Kidney (tissue), 14 donors: ENCODE results near the gene TCP11. TPM values are rescaled to one million over a fixed set of nuclear protein-coding genes. Genes with fewer than 3 reads are reported as not detected.
A peak's percentile ranks its signal among the peaks of the same experiment; 100 is the strongest.
"Not testable (repeated sequence)": the region's sequence is repeated elsewhere in the genome, so short reads cannot be mapped to it uniquely, and the experiment has no call there.

Experiments
- DNase-seq, 5 donors: peaks; one replicate each; pipeline ENCODE4 v3.0.0-alpha.2; 2013 to 2020
- FAIRE-seq: peaks from 2 replicates; lab custom pipeline; 2012; peaks lifted over from hg19 to GRCh38; lab: Jason Lieb, UNC
- H3K27ac ChIP-seq, 2 donors: one replicate each; pipeline ENCODE4 v1.7.0; 2013; ENCODE audit warnings: low read depth in 2 of 2, low read length in 2 of 2, inconsistent platforms in 1 of 2
- H3K27me3 ChIP-seq: one replicate; pipeline ENCODE4 v1.7.1; 2013; ENCODE audit warnings: low read length, inconsistent platforms; ENCODE audit not compliant: control insufficient read depth, insufficient read depth
- H3K36me3 ChIP-seq, 3 donors: one replicate each; pipeline versions ENCODE4 v1.7.0 to v1.7.1; 2013; ENCODE audit warnings: low read length in 3 of 3, control low read depth in 1 of 3, inconsistent platforms in 1 of 3; ENCODE audit not compliant: insufficient read depth in 3 of 3, control insufficient read depth in 2 of 3
- H3K4me1 ChIP-seq, 3 donors: one replicate each; pipeline versions ENCODE4 v1.7.0 to v1.7.1; 2013; ENCODE audit warnings: low read length in 3 of 3, inconsistent platforms in 1 of 3, low read depth in 1 of 3; ENCODE audit not compliant: control insufficient read depth in 2 of 3, insufficient read depth in 2 of 3
- H3K4me3 ChIP-seq, 3 donors: one replicate each; pipeline versions ENCODE4 v1.7.0 to v1.8.1; 2013; ENCODE audit warnings: low read length in 3 of 3, control low read depth in 1 of 3, inconsistent platforms in 1 of 3
- H3K9ac ChIP-seq, 3 donors: one replicate each; pipeline versions ENCODE4 v1.7.0 to v1.7.1; 2013; ENCODE audit warnings: low read length in 3 of 3, control low read depth in 1 of 3, inconsistent platforms in 1 of 3
- H3K9me3 ChIP-seq, 3 donors: one replicate each; pipeline versions ENCODE4 v1.7.0 to v1.7.1; 2013; ENCODE audit warnings: low read length in 3 of 3, control low read depth in 1 of 3, inconsistent platforms in 1 of 3; ENCODE audit not compliant: control insufficient read depth in 2 of 3, insufficient read depth in 1 of 3
- CTCF ChIP-seq: IDR thresholded peaks from 3 replicates; pipeline ENCODE4 v1.5.1; 2012; ENCODE audit warnings: mild to moderate bottlenecking, moderate library complexity, borderline replicate concordance; ENCODE audit not compliant: insufficient read depth; ENCODE audit errors: extremely low read depth
- intact Hi-C: fragments of 100-400 bp; cut with DNase I; formaldehyde crosslinking; loops from one replicate; pipeline ENCODE4 v1.11.1; 2022
- polyA plus RNA-seq: library from polyadenylated mRNA; stranded (reverse); fragments of 350-450 nt; fragmentation: Illumina TruSeq; extraction: RNeasy Lipid Tissue Mini Kit (QIAGEN cat#74804); gene quantifications from one replicate; pipeline ENCODE4 v1.2.3, GENCODE V29; 2014; ENCODE audit warnings: low read depth, low replicate concordance; ENCODE audit not compliant: insufficient read depth
- total RNA-seq: library from RNA; stranded (reverse); fragmentation: NEBNext Ultra II Directional; extraction: Animal tissue kit (Norgen Biotek cat#: 25700); gene quantifications from one replicate; pipeline ENCODE4 v1.2.1, GENCODE V29; 2021
- donor health status: control.
- donor health status: control.
- donor health status: control.
- donor health status: control.
- donor health status: control.
- donor health status: DM: yes; HTN: yes; CAD: no.
- donor health status: Normal renal cell carcinoma (clear cell type).

Gene TCP11
- total and polyA plus RNA-seq, 2 donors from 2014 or later, result 0.41 to 0.50 TPM

- intact Hi-C loops, FAIRE-seq: not testable (repeated sequence)
Measured at GRCh38 chr6:35106061-35106460, 35.1 kb downstream of the TCP11 start.

GRCh38 chr6:35105078-35105477 lies 36.1 kb downstream of the TCP11 start:
- FAIRE-seq (no peak), DNase-seq (no peak)
- no peaks in the 10 kb centered on the region for H3K4me1 ChIP-seq
- H3K36me3 ChIP-seq, result no peaks in the 10 kb centered on the region
- intact Hi-C loops, result no loop called here
- TF ChIP-seq CTCF, result no peak
- H3K9ac ChIP-seq, result no peak overlapping the region
- H3K27me3 ChIP-seq, result no peaks in the 10 kb centered on the region
- H3K9me3 ChIP-seq, result peaks cover 0 to 4% (median 0%) of the 10 kb centered on the region in 3 donors
- H3K27ac ChIP-seq, result no peak overlapping the region
- H3K4me3 ChIP-seq, result no peak overlapping the region

More at GRCh38 chr6:35106061-35106460, 35.1 kb downstream of the TCP11 start:
- H3K36me3 ChIP-seq, H3K27ac ChIP-seq, H3K4me1 ChIP-seq, H3K9ac ChIP-seq, H3K9me3 ChIP-seq, DNase-seq, H3K4me3 ChIP-seq, H3K27me3 ChIP-seq: not testable (repeated sequence)

GRCh38 chr6:35099116-35099515 lies 42.0 kb downstream of the TCP11 start:
- Histone ChIP-seq H3K27me3 (no peaks in the 10 kb centered on the region), H3K4me1 (peaks cover 0 to 5% (median 0%) of the 10 kb centered on the region in 3 donors), H3K27ac (no peak overlapping the region), H3K36me3 (no peaks in the 10 kb centered on the region), H3K9me3 (no peaks in the 10 kb centered on the region), H3K4me3 (no peak overlapping the region), H3K9ac (no peak overlapping the region)
- intact Hi-C loops, result no loop called here
- TF ChIP-seq CTCF, result no peak
- DNase-seq (no peak), FAIRE-seq (no peak)

GRCh38 chr6:35096129-35096862 lies 44.8 kb downstream of the TCP11 start:
- no peak overlapping the region for H3K27ac ChIP-seq
- no peak for TF ChIP-seq CTCF
- H3K4me1 ChIP-seq, result peaks cover 0 to 18% (median 17%) of the 10 kb centered on the region in 3 donors
- H3K9ac ChIP-seq, result no peak overlapping the region
- H3K4me3 ChIP-seq, result no peak overlapping the region
- H3K9me3 ChIP-seq, result no peaks in the 10 kb centered on the region
- DNase-seq (peak in 1 of 5 donors; percentile 14), FAIRE-seq (no peak)
- intact Hi-C loops, result no loop called here
- no peaks in the 10 kb centered on the region for H3K36me3 ChIP-seq
- no peaks in the 10 kb centered on the region for H3K27me3 ChIP-seq
